OCI-LY3 (cell line): Measurements from ENCODE around the gene TAPT1.

Experiments
- H2AFZ ChIP-seq: fragments of 200-600, 300-600 bp; shearing (Covaris generic); 2 replicates; pipeline ENCODE4 v1.6.0; 2014; ENCODE audit warnings: antibody characterized with exemption, low read depth, low read length
- H3K27ac ChIP-seq: fragments of 200-600, 300-600 bp; sonication (generic); 2 replicates; pipeline ENCODE4 v1.5.1; 2014; ENCODE audit warnings: mild to moderate bottlenecking, low read length, moderate library complexity, mixed read lengths
- H3K27me3 ChIP-seq: fragments of 200-600, 300-600 bp; sonication (generic); 2 replicates; pipeline ENCODE4 v1.6.1; 2014; ENCODE audit warnings: low read depth, low read length, mixed read lengths
- H3K36me3 ChIP-seq: fragments of 200-600, 300-600 bp; sonication (generic); replicated peaks from 2 replicates; pipeline ENCODE3; 2014; ENCODE audit warnings: low read depth, low read length, mixed read lengths
- H3K4me1 ChIP-seq: fragments of 300-600, 200-600 bp; sonication (generic); 2 replicates; pipeline ENCODE4 v1.6.1; 2014; ENCODE audit warnings: low read length, mixed read lengths
- H3K4me2 ChIP-seq: fragments of 200-600, 300-600 bp; sonication (generic); 2 replicates; pipeline ENCODE4 v1.6.1; 2014; ENCODE audit warnings: low read length, mixed read lengths
- H3K4me3 ChIP-seq: fragments of 300-600, 200-600 bp; sonication (generic); 2 replicates; pipeline ENCODE4 v1.5.1; 2014; ENCODE audit warnings: antibody characterized with exemption, mild to moderate bottlenecking, low read length, moderate library complexity
- H3K79me2 ChIP-seq: fragments of 300-600, 200-600 bp; shearing (Covaris generic); 2 replicates; pipeline ENCODE4 v1.6.1; 2014; ENCODE audit warnings: mild to moderate bottlenecking, low read length, mixed read lengths
- H3K9ac ChIP-seq: fragments of 300-600, 200-600 bp; shearing (Covaris generic); 2 replicates; pipeline ENCODE4 v1.6.0; 2014; ENCODE audit warnings: mild to moderate bottlenecking, low read length, moderate library complexity
- H3K9me3 ChIP-seq: fragments of 200-600, 300-600 bp; shearing (Covaris generic); 2 replicates; pipeline ENCODE4 v1.6.1; 2014; ENCODE audit warnings: low read length, mixed read lengths; ENCODE audit not compliant: insufficient read depth
- H4K20me1 ChIP-seq: fragments of 200-600, 300-600 bp; sonication (generic); 2 replicates; pipeline ENCODE4 v1.6.1; 2016; ENCODE audit warnings: low read length, mixed read lengths; ENCODE audit not compliant: insufficient read depth
- CTCF ChIP-seq: fragments of 200-600, 300-600 bp; sonication (generic); IDR thresholded peaks from 2 replicates; pipeline ENCODE4 v1.5.1; 2014; ENCODE audit warnings: antibody characterized with exemption, low read length, low read depth
- EZH2phosphoT487 ChIP-seq: fragments of 200-600 bp; shearing (Covaris generic); IDR thresholded peaks from 2 replicates; pipeline ENCODE4 v1.6.1; 2018; ENCODE audit warnings: antibody characterized with exemption, mixed run types, low read depth

TAPT1 gene

DNA sequence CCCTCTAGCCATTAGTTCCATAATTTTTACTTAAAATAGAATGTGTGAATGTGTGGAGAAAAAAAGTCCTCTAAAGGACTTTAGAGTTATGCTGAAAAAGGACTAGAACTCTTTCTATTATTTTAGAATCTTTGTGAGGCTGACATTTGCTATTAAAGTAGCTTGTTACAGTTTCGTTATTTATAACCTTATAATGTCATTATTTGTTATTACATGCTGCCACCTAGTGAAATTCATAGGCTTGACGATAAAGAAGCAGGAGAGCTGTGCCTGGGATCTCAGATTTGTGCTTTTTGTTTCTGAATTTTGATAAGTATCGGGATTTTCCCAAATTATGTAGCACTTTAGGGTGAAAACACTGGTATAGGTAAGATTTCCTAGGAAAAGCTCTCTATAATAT is 38.5 kb upstream of the TAPT1 start:
- Histone ChIP-seq H3K79me2 (no peaks in the 10 kb centered on the region), H3K4me1 (0 out of 2 replicates have a peak, but pooled peaks cover 4% of the 10 kb centered on the region), H4K20me1 (no peaks in the 10 kb centered on the region), H3K9me3 (no peaks in the 10 kb centered on the region), H3K27ac (no peak overlapping the region), H3K4me2 (peak overlapping the region; percentile 36), H3K9ac (no peak overlapping the region), H3K4me3 (no peak overlapping the region), H3K27me3 (no peaks in the 10 kb centered on the region), H2AFZ (no peak overlapping the region), H3K36me3 (no peaks in the 10 kb centered on the region)
- peak; percentile 71 for TF ChIP-seq CTCF
- TF ChIP-seq EZH2phosphoT487 = no peak

DNA sequence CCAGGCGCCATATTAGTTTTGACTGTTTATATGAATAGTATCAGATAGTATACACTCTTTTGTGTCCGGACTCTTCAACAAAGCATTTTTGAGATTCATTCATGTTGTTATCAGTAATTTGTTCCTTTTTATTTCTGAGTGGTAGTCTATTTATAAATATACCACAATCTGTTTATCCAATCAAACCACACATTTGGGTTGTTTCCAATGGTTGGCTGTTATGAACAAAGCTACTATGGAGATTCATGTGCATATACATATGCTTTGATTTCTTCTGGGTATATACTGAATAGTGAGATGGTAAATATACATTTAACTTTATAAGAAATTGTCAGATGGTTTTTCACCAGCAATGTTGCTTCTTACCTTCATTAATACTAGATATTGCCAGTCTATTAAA is 36.8 kb upstream of the TAPT1 start:
- no peaks in the 10 kb centered on the region for H4K20me1 ChIP-seq
- no peak overlapping the region for H3K4me2 ChIP-seq
- no peak overlapping the region for H3K4me3 ChIP-seq
- H3K4me1 ChIP-seq = 0 out of 2 replicates have a peak, but pooled peaks cover 4% of the 10 kb centered on the region
- H3K36me3 ChIP-seq = no peaks in the 10 kb centered on the region
- H3K27me3 ChIP-seq = no peaks in the 10 kb centered on the region
- no peaks in the 10 kb centered on the region for H3K9me3 ChIP-seq
- no peak overlapping the region for H2AFZ ChIP-seq
- TF ChIP-seq CTCF = no peak
- H3K9ac ChIP-seq = no peak overlapping the region
- H3K27ac ChIP-seq = no peak overlapping the region
- H3K79me2 ChIP-seq = no peaks in the 10 kb centered on the region

- Histone ChIP-seq H4K20me1 (no peaks in the 10 kb centered on the region), H3K79me2 (no peaks in the 10 kb centered on the region), H3K36me3 (no peaks in the 10 kb centered on the region), H2AFZ (no peak overlapping the region), H3K9me3 (no peaks in the 10 kb centered on the region), H3K27me3 (no peaks in the 10 kb centered on the region), H3K9ac (no peak overlapping the region), H3K27ac (no peak overlapping the region), H3K4me3 (no peak overlapping the region), H3K4me2 (no peak overlapping the region), H3K4me1 (0 out of 2 replicates have a peak, but pooled peaks cover 4% of the 10 kb centered on the region)
- TF ChIP-seq CTCF = no peak
- no peak for TF ChIP-seq EZH2phosphoT487
Observed at GRCh38 chr4:16262188-16262587, 35.9 kb upstream of the TAPT1 start.

- Histone ChIP-seq H3K27me3 (no peaks in the 10 kb centered on the region), H3K4me2 (no peak overlapping the region), H3K79me2 (no peaks in the 10 kb centered on the region), H3K4me1 (0 out of 2 replicates have a peak, but pooled peaks cover 4% of the 10 kb centered on the region), H3K9ac (no peak overlapping the region), H3K4me3 (no peak overlapping the region), H3K27ac (no peak overlapping the region), H2AFZ (no peak overlapping the region), H3K36me3 (no peaks in the 10 kb centered on the region), H3K9me3 (no peaks in the 10 kb centered on the region), H4K20me1 (no peaks in the 10 kb centered on the region)
- TF ChIP-seq EZH2phosphoT487 = no peak
- no peak for TF ChIP-seq CTCF
Observed at GRCh38 chr4:16261313-16261878, 35.1 kb upstream of the TAPT1 start.
